HFFc6 (cell line): ENCODE results near the gene BICDL2. TPM values are rescaled to one million over a fixed set of nuclear protein-coding genes. Genes with fewer than 3 reads are reported as not detected.

Experiments
- DNase-seq: peaks from one replicate; pipeline ENCODE4 v3.0.0-alpha.2; 2018
- H3K27ac Mint-ChIP-seq: 2 replicates; pipeline ENCODE4 v1.8.0; 2020; ENCODE audit warnings: mild to moderate bottlenecking, mixed read lengths
- H3K27me3 Mint-ChIP-seq: 2 replicates; pipeline ENCODE4 v1.8.0; 2021; ENCODE audit warnings: mild to moderate bottlenecking, moderate library complexity, mixed read lengths; ENCODE audit not compliant: insufficient read depth
- H3K36me3 Mint-ChIP-seq: 2 replicates; pipeline ENCODE4 v1.8.0; 2021; ENCODE audit warnings: low read depth, mixed read lengths
- H3K4me1 Mint-ChIP-seq: 2 replicates; pipeline ENCODE4 v1.8.0; 2020; ENCODE audit warnings: low read depth, mixed read lengths
- H3K4me3 Mint-ChIP-seq: 2 replicates; pipeline ENCODE4 v1.8.0; 2020; ENCODE audit warnings: mild to moderate bottlenecking, moderate library complexity, mixed read lengths
- H3K9me3 Mint-ChIP-seq: 2 replicates; pipeline ENCODE4 v1.8.0; 2020; ENCODE audit warnings: mild to moderate bottlenecking, mixed read lengths
- CTCF ChIP-seq: fragments of 200-600 bp; sonication (generic); IDR thresholded peaks from 2 replicates; pipeline ENCODE4 v1.5.0; 2021; ENCODE audit warnings: antibody characterized with exemption, mild to moderate bottlenecking
- total RNA-seq, 6 experiments: library from RNA; stranded (reverse); fragmentation: NEBNext Ultra II Directional; extraction: Animal tissue kit (Norgen Biotek cat#: 25700); gene quantifications; 2 replicates in 1 of 6; 3 replicates in 5 of 6; pipeline ENCODE4 v1.2.3, GENCODE V29; 2021

BICDL2 gene
- total RNA-seq, 6 experiments from 2014 or later: not detected

GRCh38 chr16:3027983-3028715, 8.6 kb downstream of the BICDL2 start:
- H3K4me3 Mint-ChIP-seq: no peak overlapping the region
- peaks cover 11% of the 10 kb centered on the region for H3K9me3 Mint-ChIP-seq
- peak; percentile 32 for DNase-seq
- peaks cover 17% of the 10 kb centered on the region for H3K4me1 Mint-ChIP-seq
- peaks cover 19% of the 10 kb centered on the region for H3K36me3 Mint-ChIP-seq
- peak; percentile 84 for TF ChIP-seq CTCF
- H3K27me3 Mint-ChIP-seq: peaks cover 54% of the 10 kb centered on the region
- H3K27ac Mint-ChIP-seq: no peak overlapping the region

- Mint-ChIP-seq H3K9me3 (peaks cover 11% of the 10 kb centered on the region), H3K27me3 (peaks cover 58% of the 10 kb centered on the region), H3K27ac (0 out of 2 replicates have a peak overlapping the region, but pooled peaks have one; percentile 18), H3K36me3 (peaks cover 26% of the 10 kb centered on the region), H3K4me3 (no peak overlapping the region), H3K4me1 (peaks cover 24% of the 10 kb centered on the region)
- TF ChIP-seq CTCF: no peak
- no peak for DNase-seq
Observed at GRCh38 chr16:3027489-3027795, 9.3 kb downstream of the BICDL2 start.

GRCh38 chr16:3026609-3027488, 9.9 kb downstream of the BICDL2 start:
- no peak for DNase-seq
- peaks cover 32% of the 10 kb centered on the region for H3K36me3 Mint-ChIP-seq
- H3K27ac Mint-ChIP-seq: no peak overlapping the region
- H3K4me3 Mint-ChIP-seq: no peak overlapping the region
- peaks cover 60% of the 10 kb centered on the region for H3K27me3 Mint-ChIP-seq
- H3K4me1 Mint-ChIP-seq: peaks cover 30% of the 10 kb centered on the region
- no peak for TF ChIP-seq CTCF
- peaks cover 11% of the 10 kb centered on the region for H3K9me3 Mint-ChIP-seq

- H3K27ac Mint-ChIP-seq: peak overlapping the region; percentile 40
- peaks cover 11% of the 10 kb centered on the region for H3K9me3 Mint-ChIP-seq
- no peak for TF ChIP-seq CTCF
- peaks cover 64% of the 10 kb centered on the region for H3K27me3 Mint-ChIP-seq
- H3K4me1 Mint-ChIP-seq: peaks cover 33% of the 10 kb centered on the region
- no peak overlapping the region for H3K4me3 Mint-ChIP-seq
- H3K36me3 Mint-ChIP-seq: peaks cover 41% of the 10 kb centered on the region
- DNase-seq: no peak
Observed at GRCh38 chr16:3026003-3026378, 10.8 kb downstream of the BICDL2 start.

- peak overlapping the region; percentile 99 for H3K4me3 Mint-ChIP-seq
- peaks cover 11% of the 10 kb centered on the region for H3K9me3 Mint-ChIP-seq
- H3K27me3 Mint-ChIP-seq: peaks cover 58% of the 10 kb centered on the region
- no peak for DNase-seq
- H3K36me3 Mint-ChIP-seq: peaks cover 45% of the 10 kb centered on the region
- TF ChIP-seq CTCF: no peak
- peak overlapping the region; percentile 40 for H3K27ac Mint-ChIP-seq
- H3K4me1 Mint-ChIP-seq: peaks cover 33% of the 10 kb centered on the region
Observed at GRCh38 chr16:3025032-3026002, 11.4 kb downstream of the BICDL2 start.
